Stromal cell of bone marrow (primary cell): Measurements from ENCODE around the gene GMDS.

ENCODE experiments used
- DNase-seq: peaks from one replicate; pipeline ENCODE4 v3.0.0-alpha.2; 2012; ENCODE audit warnings: low read depth

The GMDS gene

GRCh38 chr6:2133716-2134310, 111.6 kb downstream of the GMDS start:
- no peak for DNase-seq

GRCh38 chr6:2132916-2133315, 112.5 kb downstream of the GMDS start:
- no peak for DNase-seq

- no peak for DNase-seq
Observed at GRCh38 chr6:2132416-2132815, 113.0 kb downstream of the GMDS start.

- no peak for DNase-seq
Observed at GRCh38 chr6:2129182-2129621, 116.2 kb downstream of the GMDS start.

- DNase-seq = no peak
Observed at GRCh38 chr6:2127484-2127911, 117.9 kb downstream of the GMDS start.

- no peak for DNase-seq
Observed at GRCh38 chr6:2126351-2126750, 119.1 kb downstream of the GMDS start.

GRCh38 chr6:2125158-2125557, 120.2 kb downstream of the GMDS start:
- no peak for DNase-seq

GRCh38 chr6:2124260-2124709, 121.1 kb downstream of the GMDS start:
- no peak for DNase-seq

GRCh38 chr6:2120912-2121311, 124.5 kb downstream of the GMDS start:
- DNase-seq = no peak

- DNase-seq = no peak
Observed at GRCh38 chr6:2119275-2119674, 126.1 kb downstream of the GMDS start.

GRCh38 chr6:2118136-2118535, 127.3 kb downstream of the GMDS start:
- DNase-seq = no peak

GRCh38 chr6:2117447-2117846, 128.0 kb downstream of the GMDS start:
- no peak for DNase-seq

- no peak for DNase-seq
Observed at GRCh38 chr6:2116496-2116895, 128.9 kb downstream of the GMDS start.

GRCh38 chr6:2114100-2114499, 131.3 kb downstream of the GMDS start:
- DNase-seq = no peak

- peak; percentile 90 for DNase-seq
Observed at GRCh38 chr6:2111162-2111677, 134.2 kb downstream of the GMDS start.

GRCh38 chr6:2110504-2110903, 134.9 kb downstream of the GMDS start:
- DNase-seq = peak; percentile 51

GRCh38 chr6:2109796-2110195, 135.6 kb downstream of the GMDS start:
- no peak for DNase-seq

- DNase-seq = no peak
Observed at GRCh38 chr6:2108700-2109306, 136.6 kb downstream of the GMDS start.

GRCh38 chr6:2104524-2104880, 140.9 kb downstream of the GMDS start:
- DNase-seq = no peak

- DNase-seq = peak; percentile 59
Observed at GRCh38 chr6:2103765-2104523, 141.5 kb downstream of the GMDS start.

- DNase-seq = no peak
Observed at GRCh38 chr6:2102966-2103365, 142.4 kb downstream of the GMDS start.

- no peak for DNase-seq
Observed at GRCh38 chr6:2102316-2102883, 143.0 kb downstream of the GMDS start.

- DNase-seq = no peak
Observed at GRCh38 chr6:2101213-2101612, 144.2 kb downstream of the GMDS start.
